BE2C (cell line): Measurements from ENCODE around the gene MSL3.

Experiments
- DNase-seq: peaks from one replicate; pipeline ENCODE4 v3.0.0-alpha.2; 2020
- H3K27me3 ChIP-seq: fragments of 250-450 bp; sonication (Bioruptor Pico); 2 replicates; pipeline ENCODE4 v1.5.1; 2020; ENCODE audit warnings: mild to moderate bottlenecking
- H3K36me3 ChIP-seq: fragments of 250-450 bp; sonication (Bioruptor Pico); 2 replicates; pipeline ENCODE4 v1.5.1; 2020; ENCODE audit warnings: mild to moderate bottlenecking
- H3K4me1 ChIP-seq: fragments of 250-450 bp; sonication (Bioruptor Pico); 2 replicates; pipeline ENCODE4 v1.5.1; 2020
- H3K4me3 ChIP-seq: 2 replicates; pipeline ENCODE4 v1.5.1; 2011; ENCODE audit warnings: low read depth, low read length
- H3K9me3 ChIP-seq: fragments of 250-450 bp; sonication (Bioruptor Pico); 2 replicates; pipeline ENCODE4 v1.5.1; 2020
- TF ChIP-seq, protein P1 (sequence below): IDR thresholded peaks from 2 replicates; pipeline ENCODE4 v1.5.1; 2012; ENCODE audit warnings: mild to moderate bottlenecking, low read depth, low read length

Gene MSL3

DNA sequence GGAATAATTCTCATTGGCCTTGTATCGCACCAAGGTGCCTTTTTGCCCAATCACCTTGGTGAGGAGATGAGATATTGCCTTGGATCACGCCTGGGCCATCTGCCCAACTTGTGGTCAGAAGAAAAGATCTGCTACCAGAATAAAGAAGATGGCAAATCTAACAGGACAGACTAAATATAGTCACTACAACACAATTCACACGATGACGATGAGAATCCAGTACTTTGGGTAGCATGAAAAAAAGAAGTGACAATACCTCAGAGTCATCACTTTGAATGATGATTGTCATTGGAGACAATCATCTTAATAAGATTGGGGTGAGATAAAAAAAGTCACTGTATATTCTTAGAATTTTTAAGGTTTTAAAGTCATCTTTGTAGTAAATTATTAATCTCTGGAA lies 7.3 kb upstream of the MSL3 start:
- no peaks in the 10 kb centered on the region for H3K4me1 ChIP-seq
- H3K27me3 ChIP-seq = no peaks in the 10 kb centered on the region
- no peak for DNase-seq
- TF ChIP-seq, protein P1, sequence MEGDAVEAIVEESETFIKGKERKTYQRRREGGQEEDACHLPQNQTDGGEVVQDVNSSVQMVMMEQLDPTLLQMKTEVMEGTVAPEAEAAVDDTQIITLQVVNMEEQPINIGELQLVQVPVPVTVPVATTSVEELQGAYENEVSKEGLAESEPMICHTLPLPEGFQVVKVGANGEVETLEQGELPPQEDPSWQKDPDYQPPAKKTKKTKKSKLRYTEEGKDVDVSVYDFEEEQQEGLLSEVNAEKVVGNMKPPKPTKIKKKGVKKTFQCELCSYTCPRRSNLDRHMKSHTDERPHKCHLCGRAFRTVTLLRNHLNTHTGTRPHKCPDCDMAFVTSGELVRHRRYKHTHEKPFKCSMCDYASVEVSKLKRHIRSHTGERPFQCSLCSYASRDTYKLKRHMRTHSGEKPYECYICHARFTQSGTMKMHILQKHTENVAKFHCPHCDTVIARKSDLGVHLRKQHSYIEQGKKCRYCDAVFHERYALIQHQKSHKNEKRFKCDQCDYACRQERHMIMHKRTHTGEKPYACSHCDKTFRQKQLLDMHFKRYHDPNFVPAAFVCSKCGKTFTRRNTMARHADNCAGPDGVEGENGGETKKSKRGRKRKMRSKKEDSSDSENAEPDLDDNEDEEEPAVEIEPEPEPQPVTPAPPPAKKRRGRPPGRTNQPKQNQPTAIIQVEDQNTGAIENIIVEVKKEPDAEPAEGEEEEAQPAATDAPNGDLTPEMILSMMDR = no peak
- H3K4me3 ChIP-seq = no peak overlapping the region
- no peaks in the 10 kb centered on the region for H3K9me3 ChIP-seq
- H3K36me3 ChIP-seq = no peaks in the 10 kb centered on the region

DNA sequence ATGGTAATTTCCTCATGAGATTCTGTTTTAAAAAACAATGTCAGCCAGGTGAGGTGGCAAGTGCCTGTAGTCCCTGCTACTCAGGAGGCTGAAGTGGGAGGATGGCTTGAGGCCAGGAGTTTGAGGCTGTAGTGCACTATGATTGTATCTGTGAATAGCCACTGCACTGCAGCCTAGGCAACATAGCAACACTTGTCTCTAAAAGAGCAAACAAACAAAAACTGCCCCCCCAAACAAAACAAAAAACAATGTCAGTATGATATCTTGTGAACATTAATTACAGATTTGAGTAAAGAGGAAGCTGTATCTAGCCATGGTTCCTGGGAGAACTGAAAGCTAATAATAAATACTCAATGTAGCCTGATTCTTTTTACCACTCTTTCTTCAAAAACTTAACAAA lies 6.8 kb upstream of the MSL3 start:
- Histone ChIP-seq H3K4me1 (no peaks in the 10 kb centered on the region), H3K4me3 (no peak overlapping the region), H3K9me3 (no peaks in the 10 kb centered on the region), H3K36me3 (no peaks in the 10 kb centered on the region), H3K27me3 (no peaks in the 10 kb centered on the region)
- no peak for DNase-seq
- TF ChIP-seq, protein P1 = no peak

DNA sequence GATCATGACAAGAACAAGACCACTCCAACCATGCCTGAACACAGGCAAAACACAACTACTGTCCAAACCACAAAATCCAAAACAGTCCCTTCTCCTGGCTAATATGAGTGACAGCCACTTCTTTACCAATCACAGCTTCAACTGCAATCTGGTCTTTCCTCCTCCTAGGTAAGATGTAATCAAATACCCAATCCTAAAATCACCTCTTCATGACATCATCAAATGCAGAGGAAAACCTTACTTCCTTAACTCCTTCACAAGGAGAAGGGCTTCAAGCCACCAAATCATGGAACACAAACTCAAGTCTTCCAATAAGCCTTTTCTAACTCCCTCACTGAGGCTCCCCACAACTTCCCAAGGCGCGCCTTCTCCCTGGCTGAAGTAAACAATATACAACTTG lies 4.4 kb upstream of the MSL3 start:
- H3K27me3 ChIP-seq = no peaks in the 10 kb centered on the region
- TF ChIP-seq, protein P1 = no peak
- no peaks in the 10 kb centered on the region for H3K9me3 ChIP-seq
- no peaks in the 10 kb centered on the region for H3K36me3 ChIP-seq
- no peak overlapping the region for H3K4me3 ChIP-seq
- no peak for DNase-seq
- H3K4me1 ChIP-seq = no peaks in the 10 kb centered on the region

DNA sequence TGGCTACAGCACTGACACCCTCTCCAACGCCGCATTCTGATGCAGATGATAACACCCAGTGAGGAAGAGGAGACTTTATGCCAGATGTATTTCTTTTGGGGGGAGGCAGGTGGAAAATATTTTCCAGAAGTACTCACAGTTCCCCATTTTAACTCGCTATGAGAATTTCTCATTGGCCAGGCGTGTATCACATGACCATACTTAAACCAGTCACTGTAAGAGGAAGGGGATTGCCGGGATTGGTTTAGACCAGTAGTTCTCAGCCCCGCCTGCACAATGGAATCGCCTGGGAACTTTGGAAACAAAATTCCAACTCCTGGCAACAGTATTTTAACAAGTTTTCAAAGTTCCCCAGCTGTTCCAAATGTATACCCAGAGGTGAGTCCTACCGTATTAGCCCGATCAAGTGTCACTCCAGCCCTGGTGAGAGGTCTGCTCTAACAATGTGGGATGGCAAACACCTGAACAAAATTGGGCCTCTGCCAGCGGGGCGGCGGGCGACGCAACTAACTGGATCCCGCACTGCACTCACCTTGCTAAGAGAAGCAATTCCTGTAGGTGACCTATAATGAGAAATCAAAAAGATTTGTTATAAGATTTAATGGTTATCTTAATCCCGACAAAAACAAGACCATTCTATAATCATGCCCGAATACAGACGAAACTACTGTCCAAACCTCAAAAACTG lies 2.9 kb upstream of the MSL3 start:
- Histone ChIP-seq H3K27me3 (no peaks in the 10 kb centered on the region), H3K4me3 (peak overlapping the region; percentile 62), H3K36me3 (no peaks in the 10 kb centered on the region), H3K9me3 (no peaks in the 10 kb centered on the region), H3K4me1 (no peaks in the 10 kb centered on the region)
- peak; percentile 42 for DNase-seq
- TF ChIP-seq, protein P1 = no peak

DNA sequence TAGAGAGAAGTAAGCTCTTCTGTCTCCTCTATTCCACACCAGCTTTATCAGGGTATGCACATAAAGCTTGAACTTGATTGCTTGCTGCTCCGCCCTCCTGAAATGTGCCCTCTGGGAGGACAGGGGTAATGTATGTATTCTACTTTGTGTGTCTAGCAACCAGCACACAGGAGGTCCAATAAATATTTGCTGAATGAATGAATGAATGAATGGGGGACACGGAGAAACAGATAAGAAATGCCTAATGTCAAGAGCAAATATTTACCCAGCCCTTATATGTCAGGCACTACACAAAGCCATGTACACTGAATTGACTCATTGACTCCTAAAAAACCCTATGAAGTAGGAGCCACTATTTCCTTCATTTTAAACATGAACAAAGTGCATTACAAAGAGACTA lies 2.3 kb upstream of the MSL3 start:
- TF ChIP-seq, protein P1 = no peak
- Histone ChIP-seq H3K4me1 (no peaks in the 10 kb centered on the region), H3K9me3 (no peaks in the 10 kb centered on the region), H3K4me3 (no peak overlapping the region), H3K27me3 (no peaks in the 10 kb centered on the region), H3K36me3 (no peaks in the 10 kb centered on the region)
- no peak for DNase-seq

DNA sequence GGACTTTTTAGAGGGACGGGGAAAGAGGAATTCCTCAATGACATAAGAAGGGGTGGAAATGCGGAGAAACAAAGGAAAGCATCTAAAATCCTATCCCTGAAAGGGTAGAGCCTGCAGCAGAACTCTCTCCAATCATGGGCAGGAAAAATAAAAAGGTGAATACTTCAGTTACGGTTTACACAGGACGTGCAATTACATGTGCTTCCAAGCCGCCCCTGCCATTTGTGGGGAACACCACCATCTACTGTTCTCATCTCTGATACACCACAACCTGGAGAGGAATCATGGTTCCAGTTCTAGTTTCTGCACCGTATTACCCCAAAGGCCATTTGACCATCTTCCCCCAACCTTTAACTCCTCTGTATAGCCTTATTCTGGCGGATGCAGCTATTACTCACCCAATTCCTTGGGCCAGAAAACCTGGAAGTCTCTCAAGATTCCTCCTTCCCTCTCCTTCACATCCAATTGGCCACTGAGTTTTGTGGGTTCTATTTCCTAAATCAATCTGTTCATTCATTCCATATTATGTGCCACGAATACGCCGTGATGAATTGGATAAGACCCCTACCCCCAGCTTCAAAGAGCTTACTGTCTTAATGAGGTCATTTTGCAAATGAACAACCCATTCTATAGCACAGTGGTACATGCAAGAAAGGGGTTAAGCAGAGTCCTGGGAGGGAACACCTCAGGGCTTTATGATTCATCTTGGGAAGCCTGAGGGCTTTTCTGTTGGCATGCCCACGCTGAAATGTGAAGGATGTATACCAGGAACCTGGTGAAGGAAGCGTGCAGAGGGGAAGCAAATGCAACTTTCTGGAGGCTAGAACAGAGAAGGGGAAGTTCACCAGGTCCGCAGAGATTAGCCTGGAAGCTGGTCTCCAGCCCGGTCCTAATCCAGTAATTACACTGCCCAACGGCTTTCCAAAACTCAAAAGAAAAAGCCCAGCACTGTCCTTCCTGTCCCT lies 1.4 kb upstream of the MSL3 start:
- H3K27me3 ChIP-seq = no peaks in the 10 kb centered on the region
- no peaks in the 10 kb centered on the region for H3K36me3 ChIP-seq
- TF ChIP-seq, protein P1 = no peak
- H3K4me1 ChIP-seq = no peaks in the 10 kb centered on the region
- no peaks in the 10 kb centered on the region for H3K9me3 ChIP-seq
- H3K4me3 ChIP-seq = no peak overlapping the region
- DNase-seq = no peak
